Upper lobe of right lung (tissue), 1 donor: ENCODE measurements around the gene TRAPPC5. TPM values are rescaled to one million over a fixed set of nuclear protein-coding genes. Genes with fewer than 3 reads are reported as not detected.
A peak's percentile ranks its signal among the peaks of the same experiment; 100 is the strongest.

Experiments
- ATAC-seq: fragments of 200-7000 bp; cut with Tn5 transposase; one replicate; pipeline ENCODE4 v1.9.1; 2020; ENCODE audit warnings: mild to moderate bottlenecking, moderate library complexity
- DNase-seq: peaks from one replicate; pipeline ENCODE4 v3.0.0-alpha.2; 2020
- H3K27ac ChIP-seq: fragments of 200-600 bp; one replicate; pipeline ENCODE4 v1.8.0; 2022
- H3K27me3 ChIP-seq: fragments of 200-600 bp; one replicate; pipeline ENCODE4 v1.8.0; 2022; ENCODE audit warnings: mild to moderate bottlenecking
- H3K36me3 ChIP-seq: fragments of 200-600 bp; one replicate; pipeline ENCODE4 v1.8.0; 2022
- H3K4me1 ChIP-seq: fragments of 200-600 bp; one replicate; pipeline ENCODE4 v1.8.0; 2022
- H3K4me3 ChIP-seq: fragments of 200-600 bp; one replicate; pipeline ENCODE4 v1.8.0; 2022; ENCODE audit warnings: mild to moderate bottlenecking
- H3K9me3 ChIP-seq: fragments of 200-600 bp; one replicate; pipeline ENCODE4 v1.8.0; 2022
- intact Hi-C: fragments of 100-400 bp; cut with DNase I; formaldehyde crosslinking; loops from one replicate; pipeline ENCODE4 v1.11.0; 2022
- total RNA-seq: library from RNA; stranded (reverse); fragmentation: NEBNext Ultra II Directional; extraction: Animal tissue kit (Norgen Biotek cat#: 25700); gene quantifications from one replicate; pipeline ENCODE4 v1.2.1, GENCODE V29; 2021
- TF ChIP-seq, protein P1 (sequence below): fragments of 200-600 bp; IDR thresholded peaks from one replicate; pipeline ENCODE4 v1.8.0; 2022; ENCODE audit warnings: antibody characterized with exemption
- donor health status: DM: no; HTN: yes; CAD: no; lungs with severe emphysema.

TRAPPC5 gene
- total RNA-seq, 1 donor from 2014 or later: 83.9 TPM

DNA sequence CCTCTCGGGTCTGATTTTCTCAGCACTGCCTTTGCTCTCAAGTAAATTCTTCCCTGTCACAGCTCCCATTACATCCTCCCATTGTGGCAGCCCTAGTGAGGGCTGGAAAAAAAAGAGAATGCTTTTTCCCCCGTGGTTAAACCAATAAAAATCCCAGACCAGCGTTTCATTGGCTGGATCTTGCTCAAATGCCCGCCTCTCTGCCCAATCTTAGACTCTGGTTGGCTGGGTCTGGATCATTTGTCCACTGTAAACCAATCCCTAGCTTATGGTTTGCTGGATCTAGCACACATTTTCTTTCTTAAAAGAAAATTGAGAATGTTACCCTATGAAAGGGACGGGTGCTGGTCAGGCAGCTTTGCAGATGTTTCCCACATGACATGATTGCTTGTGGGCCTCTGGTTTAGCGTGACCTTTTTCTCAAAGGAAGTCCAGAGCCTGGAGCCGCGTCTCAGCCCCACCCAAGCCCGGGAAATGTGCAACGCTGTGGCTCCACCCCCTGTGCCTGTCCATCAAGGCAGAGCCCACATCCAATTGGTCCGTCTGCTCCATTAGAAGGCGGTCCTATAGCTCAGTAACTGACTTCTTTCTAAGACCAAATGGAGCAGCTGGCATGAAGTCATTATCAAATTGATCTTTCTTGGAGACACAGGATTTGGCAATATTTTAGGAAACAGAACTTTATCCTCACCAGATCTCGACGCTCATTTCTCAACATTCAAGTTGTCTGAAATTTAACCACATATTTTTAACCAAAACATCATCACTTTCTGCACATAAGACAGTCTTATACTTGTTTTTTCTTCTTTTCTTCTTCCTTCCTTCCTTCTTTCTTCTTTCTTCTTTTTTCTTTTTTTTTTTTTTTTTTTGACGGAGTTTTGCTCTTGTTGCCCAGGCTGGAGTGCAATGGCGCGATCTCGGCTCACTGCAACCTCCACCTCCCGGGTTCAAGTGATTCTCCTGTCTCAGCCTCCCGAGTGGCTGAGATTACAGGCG, 6.3 kb upstream of the TRAPPC5 start:
- Histone ChIP-seq H3K4me3 (no peak overlapping the region), H3K36me3 (no peaks in the 10 kb centered on the region), H3K4me1 (no peaks in the 10 kb centered on the region), H3K27ac (peak overlapping the region; percentile 42), H3K9me3 (no peaks in the 10 kb centered on the region), H3K27me3 (peaks cover 12% of the 10 kb centered on the region)
- TF ChIP-seq, protein P1, sequence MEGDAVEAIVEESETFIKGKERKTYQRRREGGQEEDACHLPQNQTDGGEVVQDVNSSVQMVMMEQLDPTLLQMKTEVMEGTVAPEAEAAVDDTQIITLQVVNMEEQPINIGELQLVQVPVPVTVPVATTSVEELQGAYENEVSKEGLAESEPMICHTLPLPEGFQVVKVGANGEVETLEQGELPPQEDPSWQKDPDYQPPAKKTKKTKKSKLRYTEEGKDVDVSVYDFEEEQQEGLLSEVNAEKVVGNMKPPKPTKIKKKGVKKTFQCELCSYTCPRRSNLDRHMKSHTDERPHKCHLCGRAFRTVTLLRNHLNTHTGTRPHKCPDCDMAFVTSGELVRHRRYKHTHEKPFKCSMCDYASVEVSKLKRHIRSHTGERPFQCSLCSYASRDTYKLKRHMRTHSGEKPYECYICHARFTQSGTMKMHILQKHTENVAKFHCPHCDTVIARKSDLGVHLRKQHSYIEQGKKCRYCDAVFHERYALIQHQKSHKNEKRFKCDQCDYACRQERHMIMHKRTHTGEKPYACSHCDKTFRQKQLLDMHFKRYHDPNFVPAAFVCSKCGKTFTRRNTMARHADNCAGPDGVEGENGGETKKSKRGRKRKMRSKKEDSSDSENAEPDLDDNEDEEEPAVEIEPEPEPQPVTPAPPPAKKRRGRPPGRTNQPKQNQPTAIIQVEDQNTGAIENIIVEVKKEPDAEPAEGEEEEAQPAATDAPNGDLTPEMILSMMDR: no peak
- DNase-seq: peak; percentile 90
- intact Hi-C loops: no loop called here
- ATAC-seq: peak; percentile 87

DNA sequence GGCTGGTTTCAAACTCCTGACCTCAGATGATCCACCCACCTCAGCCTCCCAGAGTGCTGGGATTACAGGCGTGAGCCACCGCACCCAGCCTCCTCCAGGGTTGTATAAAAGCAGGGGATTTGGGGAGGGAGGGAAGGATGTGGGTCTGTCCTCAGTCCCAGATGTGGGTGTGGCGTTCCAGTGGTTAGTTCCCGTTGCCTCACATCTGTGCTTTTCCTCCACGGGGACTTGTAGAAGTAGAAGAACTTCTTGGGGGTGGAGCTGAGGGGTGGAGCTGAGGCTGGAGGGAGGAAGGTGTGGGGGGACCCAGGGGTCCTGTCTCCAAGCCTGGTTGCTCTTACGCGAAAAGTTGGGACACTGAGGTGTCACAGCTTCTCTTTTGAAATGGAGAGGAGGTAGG, 4.3 kb upstream of the TRAPPC5 start:
- TF ChIP-seq, protein P1: no peak
- Histone ChIP-seq H3K36me3 (no peaks in the 10 kb centered on the region), H3K9me3 (no peaks in the 10 kb centered on the region), H3K27me3 (peaks cover 9% of the 10 kb centered on the region), H3K4me3 (peak overlapping the region; percentile 34), H3K4me1 (peaks cover 6% of the 10 kb centered on the region), H3K27ac (peak overlapping the region; percentile 51)
- intact Hi-C loops: no loop called here
- DNase-seq: peak; percentile 79
- peak; percentile 42 for ATAC-seq

DNA sequence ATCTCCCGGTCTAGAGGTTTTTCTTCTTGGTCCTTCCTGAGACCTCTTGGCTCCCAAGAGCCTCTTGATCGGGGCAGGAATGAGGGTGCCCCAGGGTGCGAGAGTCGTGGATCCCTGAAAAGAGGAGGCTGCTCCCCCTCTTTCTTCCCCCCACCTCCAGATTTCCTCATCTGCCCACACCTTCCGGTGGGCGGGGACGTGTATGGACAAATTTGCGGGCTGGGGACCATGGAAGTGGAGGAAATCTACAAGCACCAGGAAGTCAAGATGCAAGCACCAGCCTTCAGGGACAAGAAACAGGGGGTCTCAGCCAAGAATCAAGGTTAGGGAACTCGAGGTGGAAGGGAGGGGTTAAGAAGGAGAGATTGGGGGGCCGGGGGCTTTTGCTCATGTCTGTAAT, 3.8 kb upstream of the TRAPPC5 start, which contains the start of gene MCEMP1:
Gene MCEMP1, plus strand, starts transcription at position 237 of the 400 bp plus-strand sequence. Its CDS starts 31 bp downstream, at position 268.
- DNase-seq (peak; percentile 83), ATAC-seq (peak; percentile 8)
- Histone ChIP-seq H3K4me1 (peaks cover 6% of the 10 kb centered on the region), H3K36me3 (no peaks in the 10 kb centered on the region), H3K27ac (peak within 1 kb of the TSS; percentile 51), H3K4me3 (peak within 1 kb of the TSS; percentile 34), H3K9me3 (no peaks in the 10 kb centered on the region), H3K27me3 (peaks cover 8% of the 10 kb centered on the region)
- intact Hi-C loops: no loop called here
- TF ChIP-seq, protein P1: no peak

DNA sequence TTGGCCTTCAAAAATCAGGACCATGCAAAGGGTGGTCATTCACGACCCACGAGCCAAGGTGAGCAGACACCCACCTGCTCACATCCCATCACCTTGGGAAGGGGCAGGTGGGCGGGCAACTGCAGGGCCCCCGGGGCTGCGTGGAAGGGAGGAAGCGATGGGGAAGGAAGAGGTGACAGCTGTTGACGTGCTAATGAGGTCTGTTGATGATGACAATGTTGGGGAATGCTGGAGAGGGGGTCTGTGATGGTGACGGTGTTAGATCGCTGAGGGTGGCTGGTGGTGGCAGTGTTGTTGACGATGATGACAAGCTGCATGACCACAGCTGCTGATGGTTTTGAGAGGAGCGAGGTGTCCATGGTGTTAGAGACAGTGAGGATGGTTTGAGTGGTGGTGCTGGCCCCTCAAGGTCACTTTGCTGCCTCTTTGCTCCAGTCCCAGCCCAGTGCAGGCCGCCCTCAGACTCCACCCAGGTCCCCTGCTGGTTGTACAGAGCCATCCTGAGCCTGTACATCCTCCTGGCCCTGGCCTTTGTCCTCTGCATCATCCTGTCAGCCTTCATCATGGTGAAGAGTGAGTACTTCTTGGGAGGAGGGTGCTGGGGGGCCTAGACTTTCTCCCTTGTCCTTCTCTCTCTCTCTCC, 2.8 kb upstream of the TRAPPC5 start:
- H3K36me3 ChIP-seq: peaks cover 4% of the 10 kb centered on the region
- ATAC-seq: no peak
- intact Hi-C loops: no loop called here
- TF ChIP-seq, protein P1: no peak
- H3K9me3 ChIP-seq: no peaks in the 10 kb centered on the region
- no peaks in the 10 kb centered on the region for H3K27me3 ChIP-seq
- peak overlapping the region; percentile 34 for H3K4me3 ChIP-seq
- H3K27ac ChIP-seq: peak overlapping the region; percentile 51
- peaks cover 6% of the 10 kb centered on the region for H3K4me1 ChIP-seq
- DNase-seq: peak; percentile 70

DNA sequence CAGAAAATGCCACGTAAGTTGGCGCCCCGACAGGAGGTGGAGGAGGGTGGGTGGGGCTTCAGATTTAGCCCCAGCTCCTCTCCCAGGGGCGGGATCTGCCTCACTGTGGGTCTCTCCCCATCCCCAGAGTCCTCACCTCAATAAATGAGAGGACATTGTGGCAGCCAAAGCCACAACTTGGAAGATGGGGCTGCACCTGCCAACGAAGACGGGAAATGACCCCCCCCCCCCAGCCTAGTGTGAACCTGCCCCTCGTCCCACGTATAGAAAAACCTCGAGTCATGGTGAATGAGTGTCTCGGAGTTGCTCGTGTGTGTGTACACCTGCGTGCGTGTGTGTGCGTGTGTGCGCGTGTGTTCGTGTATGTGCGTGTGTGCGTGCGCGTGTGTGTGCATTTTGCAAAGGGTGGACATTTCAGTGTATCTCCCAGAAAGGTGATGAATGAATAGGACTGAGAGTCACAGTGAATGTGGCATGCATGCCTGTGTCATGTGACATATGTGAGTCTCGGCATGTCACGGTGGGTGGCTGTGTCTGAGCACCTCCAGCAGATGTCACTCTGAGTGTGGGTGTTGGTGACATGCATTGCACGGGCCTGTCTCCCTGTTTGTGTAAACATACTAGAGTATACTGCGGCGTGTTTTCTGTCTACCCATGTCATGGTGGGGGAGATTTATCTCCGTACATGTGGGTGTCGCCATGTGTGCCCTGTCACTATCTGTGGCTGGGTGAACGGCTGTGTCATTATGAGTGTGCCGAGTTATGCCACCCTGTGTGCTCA, 1.5 kb upstream of the TRAPPC5 start:
- H3K36me3 ChIP-seq: peaks cover 16% of the 10 kb centered on the region
- ATAC-seq (peak; percentile 3), DNase-seq (no peak)
- intact Hi-C loops: no loop called here
- H3K27ac ChIP-seq: no peak overlapping the region
- TF ChIP-seq, protein P1: peak; percentile 9
- peak overlapping the region; percentile 100 for H3K4me3 ChIP-seq
- H3K9me3 ChIP-seq: no peaks in the 10 kb centered on the region
- H3K27me3 ChIP-seq: no peaks in the 10 kb centered on the region
- peaks cover 6% of the 10 kb centered on the region for H3K4me1 ChIP-seq
